HG03139 (cell line): ENCODE results near the gene ENPP5.
A peak's percentile ranks its signal among the peaks of the same experiment; 100 is the strongest.
"Not testable (repeated sequence)": the region's sequence is repeated elsewhere in the genome, so short reads cannot be mapped to it uniquely, and the experiment has no call there.

Experiments
- ATAC-seq: cut with Tn5 transposase; IDR thresholded peaks from one replicate; pipeline ENCODE4 v1.9.1; 2021; ENCODE audit not compliant: unreplicated experiment

Gene ENPP5

DNA sequence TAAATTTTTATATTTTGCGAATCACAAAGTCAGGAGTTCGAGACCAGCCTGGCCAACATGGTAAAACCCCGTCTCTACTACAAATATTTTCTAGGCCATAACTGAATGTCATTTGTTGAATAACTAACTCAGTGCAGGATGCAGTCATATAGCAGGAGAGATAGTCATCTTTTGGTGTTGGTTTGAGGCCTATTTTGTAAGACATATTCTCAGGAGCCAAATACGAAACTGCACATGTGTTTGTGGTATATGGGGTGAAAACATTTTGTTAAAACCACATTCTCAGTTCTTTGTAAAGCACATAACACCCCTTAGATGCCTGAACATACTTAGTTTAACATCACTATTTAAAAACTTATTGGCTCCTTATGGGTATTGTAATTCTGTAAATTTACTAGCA is 4.7 kb upstream of the ENPP5 start:
- ATAC-seq = peak; percentile 73

GRCh38 chr6:46174904-46175303 is 4.1 kb upstream of the ENPP5 start:
- ATAC-seq = no peak

GRCh38 chr6:46172176-46172575 is 1.4 kb upstream of the ENPP5 start:
- no peak for ATAC-seq

GRCh38 chr6:46160102-46160501 is 10.7 kb downstream of the ENPP5 start:
- ATAC-seq = no peak

- no peak for ATAC-seq
Measured at GRCh38 chr6:46159229-46159628, 11.6 kb downstream of the ENPP5 start.

DNA sequence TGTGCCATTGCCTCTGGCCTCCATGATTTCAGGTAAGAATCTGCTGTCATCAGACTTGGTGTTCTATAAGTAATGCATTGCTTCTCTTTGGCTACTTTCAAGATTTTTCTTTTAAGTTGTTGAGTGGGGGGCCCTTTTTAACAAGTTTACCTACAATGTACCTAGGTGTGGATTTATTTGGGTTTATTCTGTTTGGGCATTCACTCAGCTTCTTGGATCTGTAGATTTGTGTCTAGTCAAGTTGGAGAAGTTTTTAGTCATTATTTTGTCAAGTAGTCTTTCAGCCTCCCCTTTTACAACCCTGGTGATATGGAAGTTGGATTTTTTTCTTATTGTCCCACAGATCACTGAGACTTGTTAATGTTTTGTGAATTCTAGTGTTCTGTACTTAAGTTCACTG is 14.1 kb downstream of the ENPP5 start:
- no peak for ATAC-seq

GRCh38 chr6:46149066-46149465 is 21.7 kb downstream of the ENPP5 start:
- ATAC-seq = not testable (repeated sequence)

DNA sequence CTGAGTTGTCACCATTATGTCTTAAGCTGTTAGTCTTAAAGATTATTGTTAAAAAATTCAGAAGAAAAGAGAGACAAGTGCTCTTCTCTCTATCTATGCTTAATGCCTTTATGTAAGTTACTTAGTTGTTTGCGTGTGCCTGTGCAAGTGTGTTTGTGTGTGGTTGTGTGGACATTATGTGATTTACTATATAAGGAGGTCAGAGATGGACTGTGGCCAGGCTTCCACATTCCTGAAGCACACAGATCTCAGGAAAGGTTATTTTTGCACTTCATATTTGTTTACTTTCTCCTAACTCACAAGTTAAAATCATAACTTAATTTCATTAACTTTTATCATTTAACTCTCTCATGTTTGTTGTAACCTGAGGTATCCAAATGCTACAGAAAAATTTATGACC is 26.5 kb downstream of the ENPP5 start:
- no peak for ATAC-seq

GRCh38 chr6:46138281-46138680 is 32.5 kb downstream of the ENPP5 start:
- peak; percentile 77 for ATAC-seq

GRCh38 chr6:46137387-46137786 is 33.4 kb downstream of the ENPP5 start:
- no peak for ATAC-seq

GRCh38 chr6:46136831-46137230 is 33.9 kb downstream of the ENPP5 start:
- ATAC-seq = no peak

- no peak for ATAC-seq
Measured at GRCh38 chr6:46135176-46135575, 35.6 kb downstream of the ENPP5 start.

DNA sequence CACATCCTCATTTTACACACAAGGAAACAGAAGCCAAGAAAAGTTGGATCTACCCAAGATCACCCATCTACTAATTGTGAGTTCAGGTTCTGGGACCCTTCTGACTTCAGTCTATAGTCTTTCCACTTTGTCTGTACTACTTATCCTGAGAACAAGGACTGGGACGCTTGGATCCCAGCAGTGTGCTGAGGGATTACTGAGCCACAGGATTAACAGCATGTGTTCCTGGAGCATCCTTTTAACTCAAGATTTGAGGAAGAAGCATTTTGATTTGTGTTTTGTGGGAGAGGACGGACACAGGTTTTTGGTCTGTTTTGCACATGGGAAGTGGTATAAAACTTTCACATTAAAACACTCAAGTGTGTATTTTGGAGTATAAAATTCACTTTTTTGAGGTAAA is 36.6 kb downstream of the ENPP5 start:
- ATAC-seq = no peak

DNA sequence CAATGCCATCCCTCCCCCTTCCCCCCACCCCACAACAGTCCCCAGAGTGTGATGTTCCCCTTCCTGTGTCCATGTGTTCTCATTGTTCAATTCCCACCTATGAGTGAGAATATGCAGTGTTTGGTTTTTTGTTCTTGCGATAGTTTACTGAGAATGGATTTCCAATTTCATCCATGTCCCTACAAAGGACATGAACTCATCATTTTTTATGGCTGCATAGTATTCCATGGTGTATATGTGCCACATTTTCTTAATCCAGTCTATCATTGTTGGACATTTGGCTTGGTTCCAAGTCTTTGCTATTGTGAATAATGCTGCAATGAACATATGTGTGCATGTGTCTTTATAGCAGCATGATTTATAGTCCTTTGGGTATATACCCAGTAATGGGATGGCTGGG is 39.5 kb downstream of the ENPP5 start:
- ATAC-seq = not testable (repeated sequence)

DNA sequence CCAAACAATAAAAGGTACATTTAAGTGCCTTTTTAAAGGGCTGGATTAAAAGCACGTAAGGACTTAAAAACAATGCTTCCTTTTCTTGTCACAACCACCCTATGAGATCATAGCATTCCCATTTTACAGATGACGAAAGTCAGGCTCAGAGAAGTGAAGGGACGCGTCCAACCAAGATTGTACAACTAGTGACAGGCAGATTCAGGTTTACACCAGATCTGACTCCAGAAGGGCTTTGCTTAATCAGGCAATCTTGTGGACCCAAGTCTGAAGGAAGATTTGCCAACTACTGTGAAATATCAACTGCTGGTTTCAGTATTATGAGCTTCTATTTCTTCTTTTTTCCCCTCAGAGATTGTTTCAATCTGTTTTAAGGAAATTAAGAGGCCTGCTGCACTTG is 40.1 kb downstream of the ENPP5 start:
- no peak for ATAC-seq

- ATAC-seq = peak; percentile 99
Measured at GRCh38 chr6:46129629-46130511, 40.9 kb downstream of the ENPP5 start, which contains the start of gene ENPP4. Gene ENPP4 (plus strand): TSS chr6:46129989. CDS start chr6:46139584, 9,595 bp downstream.

DNA sequence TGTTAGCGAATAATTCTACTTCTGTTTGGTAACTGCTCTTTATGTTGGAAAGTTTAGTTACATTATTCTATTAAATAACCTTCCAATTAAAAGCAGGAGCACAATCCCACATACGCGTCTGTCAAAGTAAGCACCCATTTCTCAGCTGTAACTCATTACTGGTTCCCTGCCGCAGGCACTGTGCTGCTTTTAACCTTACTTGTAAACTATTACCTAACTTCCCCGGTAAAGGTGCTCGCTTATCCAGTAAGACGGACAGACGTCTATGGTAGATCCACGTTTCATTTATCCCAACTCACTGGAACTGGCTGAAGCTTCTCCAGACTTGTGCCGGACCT is 41.5 kb downstream of the ENPP5 start:
- no peak for ATAC-seq

GRCh38 chr6:46128476-46128875 is 42.3 kb downstream of the ENPP5 start:
- ATAC-seq = no peak

- ATAC-seq = not testable (repeated sequence)
Measured at GRCh38 chr6:46119679-46120078, 51.1 kb downstream of the ENPP5 start.

DNA sequence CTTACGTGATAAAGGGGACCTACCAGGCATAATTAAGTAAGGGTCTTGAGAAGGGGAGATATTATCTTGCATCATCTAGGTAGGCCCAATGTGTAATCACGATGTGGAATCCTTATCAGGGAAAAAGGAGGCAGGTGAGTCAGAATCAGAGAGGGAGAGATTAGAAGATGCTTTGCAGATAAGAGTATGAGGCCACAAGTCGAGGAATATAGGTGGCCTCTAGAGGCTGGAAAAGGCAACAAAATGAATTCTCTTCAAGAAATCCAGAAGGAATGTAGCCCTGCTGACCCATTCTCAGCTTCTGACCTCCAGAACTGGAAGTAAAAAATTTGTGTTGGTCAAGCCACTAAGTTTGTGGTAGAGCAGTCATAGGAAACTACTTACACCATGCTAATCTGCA is 51.9 kb downstream of the ENPP5 start:
- ATAC-seq = no peak

GRCh38 chr6:46118157-46118556 is 52.6 kb downstream of the ENPP5 start:
- ATAC-seq = no peak

- ATAC-seq = no peak
Measured at GRCh38 chr6:46116289-46116688, 54.5 kb downstream of the ENPP5 start.

DNA sequence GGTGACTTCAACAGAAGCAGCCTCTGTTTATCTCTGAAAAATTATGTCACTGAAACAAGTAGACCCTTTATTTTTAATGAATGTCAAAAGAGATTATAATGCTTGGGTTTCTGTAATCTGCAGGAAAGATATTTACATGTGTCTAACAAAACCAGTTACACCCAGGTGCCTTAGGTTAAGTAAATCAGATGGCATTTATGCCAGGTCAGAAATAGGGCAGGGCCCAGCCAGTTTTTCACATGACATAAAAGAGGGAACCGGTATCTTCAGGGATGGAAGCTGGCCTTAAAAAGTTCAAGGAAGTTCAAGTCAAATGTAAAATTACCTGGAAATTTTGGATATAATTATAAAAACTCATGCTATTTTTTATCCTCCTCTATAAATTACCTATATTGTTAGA is 55.1 kb downstream of the ENPP5 start:
- no peak for ATAC-seq
